ENCODE measurements around the gene HORMAD2.
A peak's percentile ranks its signal among the peaks of the same experiment; 100 is the strongest.

Gene HORMAD2

GRCh38 chr22:30123463-30123862, 43.2 kb downstream of the HORMAD2 start:
- in situ Hi-C loops (cut with HindIII; ENCODE audit: low sequenced_read_pairs) = no loop called here
- no peak overlapping the region for H3K4me3 ChIP-seq (ENCODE audit: low read depth, low read length)
- DNase-seq (ENCODE audit: low read depth, low spot score) = no peak
- no peak for TF ChIP-seq CTCF (IDR thresholded peaks at IDR 0.05; ENCODE audit: low read depth, low read length)

- no peak for TF ChIP-seq CTCF (IDR thresholded peaks at IDR 0.05; ENCODE audit: low read depth, low read length)
- in situ Hi-C loops (cut with HindIII; ENCODE audit: low sequenced_read_pairs) = no loop called here
- no peak overlapping the region for H3K4me3 ChIP-seq (ENCODE audit: low read depth, low read length)
- DNase-seq (ENCODE audit: low read depth, low spot score) = peak; percentile 67
These were observed 47.5 kb downstream of the HORMAD2 start for GRCh38 chr22:30127749-30128166.

- in situ Hi-C loops (cut with HindIII; ENCODE audit: low sequenced_read_pairs) = no loop called here
- no peak for TF ChIP-seq CTCF (IDR thresholded peaks at IDR 0.05; ENCODE audit: low read depth, low read length)
- no peak for DNase-seq (ENCODE audit: low read depth, low spot score)
- no peak overlapping the region for H3K4me3 ChIP-seq (ENCODE audit: low read depth, low read length)
These were observed 48.2 kb downstream of the HORMAD2 start for GRCh38 chr22:30128511-30128910.

GRCh38 chr22:30129636-30130035, 49.4 kb downstream of the HORMAD2 start:
- TF ChIP-seq CTCF (IDR thresholded peaks at IDR 0.05; ENCODE audit: low read depth, low read length) = no peak
- in situ Hi-C loops (cut with HindIII; ENCODE audit: low sequenced_read_pairs) = no loop called here
- no peak overlapping the region for H3K4me3 ChIP-seq (ENCODE audit: low read depth, low read length)
- DNase-seq (ENCODE audit: low read depth, low spot score) = no peak

- peak; percentile 4 for DNase-seq (ENCODE audit: low read depth, low spot score)
- no peak overlapping the region for H3K4me3 ChIP-seq (ENCODE audit: low read depth, low read length)
- in situ Hi-C loops (cut with HindIII; ENCODE audit: low sequenced_read_pairs) = no loop called here
- TF ChIP-seq CTCF (IDR thresholded peaks at IDR 0.05; ENCODE audit: low read depth, low read length) = no peak
These were observed 52.2 kb downstream of the HORMAD2 start for GRCh38 chr22:30132290-30132996.

GRCh38 chr22:30140414-30140813, 60.1 kb downstream of the HORMAD2 start:
- in situ Hi-C loops (cut with HindIII; ENCODE audit: low sequenced_read_pairs) = no loop called here
- no peak overlapping the region for H3K4me3 ChIP-seq (ENCODE audit: low read depth, low read length)
- DNase-seq (ENCODE audit: low read depth, low spot score) = no peak
- no peak for TF ChIP-seq CTCF (IDR thresholded peaks at IDR 0.05; ENCODE audit: low read depth, low read length)

Measured in astrocyte of the spinal cord (primary cell).